K562 (cell line): ENCODE data around the gene HOXA5. TPM values are rescaled to one million over a fixed set of nuclear protein-coding genes. Genes with fewer than 3 reads are reported as not detected.

Source experiments
- ATAC-seq: fragments of 200-7000 bp; cut with Tn5 transposase; 3 replicates; pipeline ENCODE4 v1.9.1; 2020; ENCODE audit warnings: moderate library complexity
- BruUV-seq: library from RNA; stranded (reverse); fragments of 400-500 nt; replicated peaks from 2 replicates; lab custom pipeline; 2021; lab: Mats Ljungman, UMichigan
- CTCF ChIA-PET: fragments of 300-600 bp; formaldehyde crosslinking; extraction: SDS; loops from one replicate; lab custom pipeline; 2021; ENCODE audit warnings: low intra/inter-chr PET ratio; lab: Yijun Ruan, JAX
- POLR2A ChIA-PET: fragments of 300-600, 350-650 bp; sonication (Branson Sonifier 250); formaldehyde crosslinking; extraction: SDS; loops from one replicate; lab custom pipeline; 2021; ENCODE audit warnings: antibody characterized with exemption, inconsistent platforms; lab: Yijun Ruan, JAX
- DNase-seq, 4 experiments: peaks; one replicate each; pipeline versions ENCODE4 v3.0.0 to v3.0.0-alpha.2; 2011 to 2018; ENCODE audit warnings: low spot score in 3 of 4, mixed read lengths in 3 of 4; ENCODE audit errors: extremely low read depth in 1 of 4
- FAIRE-seq: peaks from 2 replicates; lab custom pipeline; 2011; peaks lifted over from hg19 to GRCh38; lab: Jason Lieb, UNC
- H2AFZ ChIP-seq: 2 replicates; pipeline ENCODE4 v1.6.0; 2011; ENCODE audit warnings: low read depth, low read length, control low read depth, inconsistent platforms
- H3K27ac ChIP-seq: fragments of 200-600 bp; 3 replicates; pipeline ENCODE4 v1.8.0; 2011; ENCODE audit warnings: low read depth, mild to moderate bottlenecking, control low read depth, inconsistent platforms, low read length, moderate library complexity, mixed read lengths; ENCODE audit errors: extremely low read depth
- H3K27me3 ChIP-seq, 2 experiments: fragments of 300-600 bp in 1 of 2; 2 replicates in 1 of 2; 3 replicates in 1 of 2; pipeline versions ENCODE4 v1.6.0 to v1.8.0; 2011; ENCODE audit warnings: inconsistent platforms in 2 of 2, low read length in 2 of 2, mild to moderate bottlenecking in 1 of 2, mixed read lengths in 1 of 2, moderate library complexity in 1 of 2; ENCODE audit not compliant: control insufficient read depth in 2 of 2, insufficient read depth in 2 of 2
- H3K36me3 ChIP-seq: fragments of 300-600 bp; 3 replicates; pipeline ENCODE4 v1.8.0; 2011; ENCODE audit warnings: mild to moderate bottlenecking, low read length, inconsistent platforms; ENCODE audit not compliant: control insufficient read depth, insufficient read depth
- H3K4me1 ChIP-seq, 2 experiments: fragments of 200-600 bp in 1 of 2; replicated peaks in 1 of 2; 2 replicates in 1 of 2; 3 replicates in 1 of 2; pipeline versions ENCODE4 v1.5.1 to v1.8.0; 2011; ENCODE audit warnings: inconsistent platforms in 2 of 2, low read length in 2 of 2, mild to moderate bottlenecking in 1 of 2, mixed read lengths in 1 of 2, moderate library complexity in 1 of 2; ENCODE audit not compliant: control insufficient read depth in 2 of 2, insufficient read depth in 2 of 2
- H3K4me2 ChIP-seq: 2 replicates; pipeline ENCODE4 v1.6.1; 2011; ENCODE audit warnings: low read length, control low read depth, inconsistent platforms, mixed read lengths; ENCODE audit not compliant: insufficient read depth
- H3K4me3 ChIP-seq: fragments of 200-600 bp; sonication (generic), shearing (Covaris generic); 2 replicates; pipeline ENCODE4 v1.5.1; 2016; ENCODE audit warnings: control low read depth, inconsistent platforms
- H3K79me2 ChIP-seq: fragments of 200-600 bp; 3 replicates; pipeline ENCODE4 v1.8.0; 2011; ENCODE audit warnings: low read length, inconsistent platforms; ENCODE audit not compliant: control insufficient read depth, insufficient read depth
- H3K9ac ChIP-seq, 2 experiments: 2 replicates each; pipeline versions ENCODE4 v1.6.0 to v1.6.1; 2011; ENCODE audit warnings: low read depth in 2 of 2, low read length in 2 of 2, control low read depth in 1 of 2, inconsistent platforms in 1 of 2, mild to moderate bottlenecking in 1 of 2, mixed read lengths in 1 of 2; ENCODE audit not compliant: insufficient read depth in 1 of 2
- H3K9me1 ChIP-seq: one replicate; pipeline ENCODE4 v1.6.0; 2011; ENCODE audit warnings: inconsistent platforms, mild to moderate bottlenecking, low read length, moderate library complexity; ENCODE audit not compliant: control insufficient read depth, insufficient read depth
- H3K9me3 ChIP-seq: replicated peaks from 2 replicates; pipeline ENCODE4 v1.5.1; 2011; ENCODE audit warnings: low read depth, low read length, inconsistent platforms; ENCODE audit not compliant: control insufficient read depth, insufficient read depth
- H4K20me1 ChIP-seq: replicated peaks from 2 replicates; pipeline ENCODE4 v1.6.1; 2011; ENCODE audit warnings: low read length, inconsistent platforms, mixed read lengths; ENCODE audit not compliant: control insufficient read depth, insufficient read depth
- ARID2 ChIP-seq: fragments of 450-650 bp; IDR thresholded peaks from 2 replicates; pipeline ENCODE4 v1.6.1; 2017; ENCODE audit warnings: antibody characterized with exemption, mild to moderate bottlenecking
- BRD9 ChIP-seq: fragments of 450-650 bp; IDR thresholded peaks from 2 replicates; pipeline ENCODE4 v1.6.1; 2018; ENCODE audit warnings: low read depth; ENCODE audit not compliant: partially characterized antibody
- HDAC6 ChIP-seq: IDR thresholded peaks from 2 replicates; pipeline ENCODE4 v1.6.1; 2012; ENCODE audit warnings: low read depth, mild to moderate bottlenecking, control low read depth, inconsistent platforms, low read length, moderate library complexity
- IRF2 ChIP-seq: sonication (generic); formaldehyde crosslinking; IDR thresholded peaks from 2 replicates; pipeline ENCODE4 v1.8.1; 2022; ENCODE audit warnings: mild to moderate bottlenecking, missing genetic modification reagents
- MCM3 ChIP-seq: fragments of 450-650 bp; IDR thresholded peaks from 2 replicates; pipeline ENCODE4 v1.6.1; 2016
- PRPF4 ChIP-seq: fragments of 200-400 bp; formaldehyde crosslinking; IDR thresholded peaks from one replicate; pipeline ENCODE4 v1.6.1; 2017; ENCODE audit warnings: low read length, low read depth, mild to moderate bottlenecking; ENCODE audit not compliant: insufficient read depth, poor library complexity, severe bottlenecking
- RAD51 ChIP-seq: fragments of 450-650 bp; IDR thresholded peaks from 2 replicates; pipeline ENCODE4 v1.7.1; 2016; ENCODE audit warnings: low read depth, mild to moderate bottlenecking, borderline replicate concordance
- SMARCB1 ChIP-seq: IDR thresholded peaks from 2 replicates; pipeline ENCODE4 v1.6.1; 2011; ENCODE audit warnings: improper control_type of control experiment, low read depth; ENCODE audit not compliant: insufficient read length
- SPI1 ChIP-seq: IDR thresholded peaks from 2 replicates; pipeline ENCODE4 v1.6.1; 2011; ENCODE audit warnings: low read depth, low read length, control low read depth, borderline replicate concordance
- ZNF12 ChIP-seq: sonication (generic); formaldehyde crosslinking; IDR thresholded peaks from 2 replicates; pipeline ENCODE4 v1.4.0; 2020; ENCODE audit warnings: mild to moderate bottlenecking, missing genetic modification reagents
- ZNF174 ChIP-seq: fragments of 250-450 bp; sonication (Bioruptor Pico); IDR thresholded peaks from 2 replicates; pipeline ENCODE4 v1.4.0; 2020; ENCODE audit warnings: mild to moderate bottlenecking
- ZNF263 ChIP-seq: sonication (generic); formaldehyde crosslinking; IDR thresholded peaks from 2 replicates; pipeline ENCODE4 v1.8.0; 2022; ENCODE audit warnings: mild to moderate bottlenecking, missing genetic modification reagents, borderline replicate concordance
- ZNF274 ChIP-seq: IDR thresholded peaks from 2 replicates; pipeline ENCODE4 v1.6.1; 2011; ENCODE audit warnings: low read depth, mild to moderate bottlenecking, low read length, moderate library complexity, borderline replicate concordance
- ZNF699 ChIP-seq: fragments of 250-450 bp; sonication (Bioruptor Pico); IDR thresholded peaks from 2 replicates; pipeline ENCODE4 v1.8.0; 2021; ENCODE audit warnings: mild to moderate bottlenecking, moderate library complexity; ENCODE audit not compliant: insufficient replicate concordance
- WGBS: fragments of 100-300 bp; shearing (Covaris generic); methylation state at CpG from one replicate; pipeline ENCODE4 v1.1.6; 2016; ENCODE audit warnings: low coverage, mixed read lengths; ENCODE audit not compliant: insufficient coverage; ENCODE audit errors: missing lambda C conversion rate; 5-methylcytosine and 5-hydroxymethylcytosine counted together
- in situ Hi-C: fragments of 300-500 bp; cut with MboI; formaldehyde crosslinking; loops from 4 replicates; pipeline ENCODE4 v1.15.0; 2018; ENCODE audit warnings: inconsistent platforms, mixed read lengths
- intact Hi-C: fragments of 100-400 bp; cut with micrococcal nuclease; formaldehyde crosslinking; loops from 2 replicates; pipeline ENCODE4 v1.14.2; 2022
- polyA plus RNA-seq, 8 experiments: library from polyadenylated mRNA; depleted of rRNA in 4 of 8; stranded (reverse) in 5 of 8; unstranded in 3 of 8; fragments of >200 nt; fragmentation: Nextera tagmentation in 2 of 8; fragmentation: Illumina TruSeq in 1 of 8; extraction: Ambion mirVana in 2 of 8; extraction: Trizol in 1 of 8; gene quantifications; 2 replicates each; pipeline versions ENCODE4 v1.2.1 to v1.2.3, GENCODE V29; 2011 to 2014; ENCODE audit warnings: inconsistent platforms in 1 of 8, missing spikeins in 1 of 8
- total RNA-seq, 7 experiments: library from RNA; depleted of rRNA in 6 of 7; stranded (reverse); fragments of >200 nt in 6 of 7; fragmentation: Illumina TruSeq in 2 of 7; extraction: Trizol in 2 of 7; gene quantifications; 2 replicates each; pipeline versions ENCODE4 v1.2.1 to v1.2.3, GENCODE V29; 2011 to 2021; ENCODE audit warnings: low replicate concordance in 1 of 7
- TF ChIP-seq, protein P1 (sequence below): fragments of 450-650 bp; formaldehyde crosslinking; IDR thresholded peaks from 2 replicates; pipeline ENCODE4 v1.4.0; 2022; ENCODE audit warnings: mild to moderate bottlenecking, moderate library complexity
- TF ChIP-seq, protein P2 (sequence below): fragments of 450-650 bp; formaldehyde crosslinking; conservative IDR thresholded peaks from 2 replicates; pipeline ENCODE4 v1.4.0; 2022; ENCODE audit warnings: mild to moderate bottlenecking, missing genetic modification characterization
- TF ChIP-seq, protein P3 (sequence below): sonication (generic); formaldehyde crosslinking; IDR thresholded peaks from 2 replicates; pipeline ENCODE4 v1.8.0; 2022; ENCODE audit warnings: missing genetic modification reagents, mild to moderate bottlenecking, borderline replicate concordance
- TF ChIP-seq, protein P4 (sequence below): sonication (generic); formaldehyde crosslinking; IDR thresholded peaks from 2 replicates; pipeline ENCODE4 v1.8.1; 2022; ENCODE audit warnings: missing genetic modification reagents

Gene HOXA5
- total and polyA plus RNA-seq, 9 of the 15 experiments (the other 6 are each of a cell fraction or from before 2014, with no cell fraction given) = 0.13 TPM; not detected in 8

- CTCF ChIA-PET = no interaction called here
- peak; percentile 29 for FAIRE-seq
- POLR2A ChIA-PET = no interaction called here
Measured at GRCh38 chr7:27132978-27133377, 10.5 kb downstream of the HOXA5 start.

More at GRCh38 chr7:27132978-27133377, 10.5 kb downstream of the HOXA5 start:
- no peak overlapping the region for H3K4me3 ChIP-seq
- TF ChIP-seq SMARCB1 (no peak), RAD51 (no peak), ZNF12 (CRISPR knock-in tag) (no peak), ZNF263 (CRISPR knock-in tag) (no peak), MCM3 (no peak), PRPF4 (no peak), BRD9 (no peak), IRF2 (CRISPR knock-in tag) (no peak), ARID2 (no peak), ZNF699 (CRISPR knock-in tag) (no peak), SPI1 (no peak), HDAC6 (no peak), ZNF274 (no peak), ZNF174 (no peak)
- TF ChIP-seq, protein P1, sequence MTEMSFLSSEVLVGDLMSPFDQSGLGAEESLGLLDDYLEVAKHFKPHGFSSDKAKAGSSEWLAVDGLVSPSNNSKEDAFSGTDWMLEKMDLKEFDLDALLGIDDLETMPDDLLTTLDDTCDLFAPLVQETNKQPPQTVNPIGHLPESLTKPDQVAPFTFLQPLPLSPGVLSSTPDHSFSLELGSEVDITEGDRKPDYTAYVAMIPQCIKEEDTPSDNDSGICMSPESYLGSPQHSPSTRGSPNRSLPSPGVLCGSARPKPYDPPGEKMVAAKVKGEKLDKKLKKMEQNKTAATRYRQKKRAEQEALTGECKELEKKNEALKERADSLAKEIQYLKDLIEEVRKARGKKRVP (CRISPR knock-in tag) = no peak
- TF ChIP-seq, protein P2, sequence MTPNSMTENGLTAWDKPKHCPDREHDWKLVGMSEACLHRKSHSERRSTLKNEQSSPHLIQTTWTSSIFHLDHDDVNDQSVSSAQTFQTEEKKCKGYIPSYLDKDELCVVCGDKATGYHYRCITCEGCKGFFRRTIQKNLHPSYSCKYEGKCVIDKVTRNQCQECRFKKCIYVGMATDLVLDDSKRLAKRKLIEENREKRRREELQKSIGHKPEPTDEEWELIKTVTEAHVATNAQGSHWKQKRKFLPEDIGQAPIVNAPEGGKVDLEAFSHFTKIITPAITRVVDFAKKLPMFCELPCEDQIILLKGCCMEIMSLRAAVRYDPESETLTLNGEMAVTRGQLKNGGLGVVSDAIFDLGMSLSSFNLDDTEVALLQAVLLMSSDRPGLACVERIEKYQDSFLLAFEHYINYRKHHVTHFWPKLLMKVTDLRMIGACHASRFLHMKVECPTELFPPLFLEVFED (CRISPR knock-in tag) = no peak
- TF ChIP-seq, protein P3, sequence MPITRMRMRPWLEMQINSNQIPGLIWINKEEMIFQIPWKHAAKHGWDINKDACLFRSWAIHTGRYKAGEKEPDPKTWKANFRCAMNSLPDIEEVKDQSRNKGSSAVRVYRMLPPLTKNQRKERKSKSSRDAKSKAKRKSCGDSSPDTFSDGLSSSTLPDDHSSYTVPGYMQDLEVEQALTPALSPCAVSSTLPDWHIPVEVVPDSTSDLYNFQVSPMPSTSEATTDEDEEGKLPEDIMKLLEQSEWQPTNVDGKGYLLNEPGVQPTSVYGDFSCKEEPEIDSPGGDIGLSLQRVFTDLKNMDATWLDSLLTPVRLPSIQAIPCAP (CRISPR knock-in tag) = no peak
- TF ChIP-seq, protein P4, sequence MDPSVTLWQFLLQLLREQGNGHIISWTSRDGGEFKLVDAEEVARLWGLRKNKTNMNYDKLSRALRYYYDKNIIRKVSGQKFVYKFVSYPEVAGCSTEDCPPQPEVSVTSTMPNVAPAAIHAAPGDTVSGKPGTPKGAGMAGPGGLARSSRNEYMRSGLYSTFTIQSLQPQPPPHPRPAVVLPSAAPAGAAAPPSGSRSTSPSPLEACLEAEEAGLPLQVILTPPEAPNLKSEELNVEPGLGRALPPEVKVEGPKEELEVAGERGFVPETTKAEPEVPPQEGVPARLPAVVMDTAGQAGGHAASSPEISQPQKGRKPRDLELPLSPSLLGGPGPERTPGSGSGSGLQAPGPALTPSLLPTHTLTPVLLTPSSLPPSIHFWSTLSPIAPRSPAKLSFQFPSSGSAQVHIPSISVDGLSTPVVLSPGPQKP (CRISPR knock-in tag) = no peak
- TF ChIP-seq, all 486 proteins: peak for 0
- WGBS = 0% methylated on average over 6 of the region's 6 CpGs
- Histone ChIP-seq H3K27ac (no peak overlapping the region), H3K9me1 (no peaks in the 10 kb centered on the region), H3K4me1 (peaks cover 0 to 7% of the 10 kb centered on the region in 2 experiments; a peak in 1 of 5 replicates), H4K20me1 (no peaks in the 10 kb centered on the region; the same call in 1 of the 2 replicates), H3K9me3 (no peaks in the 10 kb centered on the region), H3K36me3 (no peaks in the 10 kb centered on the region), H3K4me2 (no peak overlapping the region), H3K79me2 (no peaks in the 10 kb centered on the region), H3K27me3 (peaks cover 25 to 33% of the 10 kb centered on the region in 2 experiments), H3K9ac (no peak overlapping the region), H2AFZ (no peak overlapping the region)
- BruUV-seq = no TSS peak
- no peak for DNase-seq
- intact Hi-C loops (no loop called here), in situ Hi-C loops (no loop called here)
- ATAC-seq = no peak
